ENCODE results near the gene TRAPPC5.

TRAPPC5 gene

GRCh38 chr19:7694499-7694898 lies 13.9 kb downstream of the TRAPPC5 start:
- ATAC-seq (ENCODE audit: low read depth) (peak; percentile 85), DNase-seq (ENCODE audit: low spot score in 2 of 2) (peak in 1 of 2 donors; percentile 48)
- H3K36me3 Mint-ChIP-seq = peaks cover 7% of the 10 kb centered on the region
- peaks cover 26% of the 10 kb centered on the region for H3K4me1 Mint-ChIP-seq
- peak overlapping the region; percentile 62 for H3K27ac Mint-ChIP-seq
- H3K4me3 Mint-ChIP-seq = peak overlapping the region; percentile 16
- H3K27me3 Mint-ChIP-seq = no peaks in the 10 kb centered on the region
- H3K9me3 Mint-ChIP-seq = no peaks in the 10 kb centered on the region

GRCh38 chr19:7697721-7698287 lies 17.2 kb downstream of the TRAPPC5 start:
- peaks cover 51% of the 10 kb centered on the region for H3K4me1 Mint-ChIP-seq
- DNase-seq (ENCODE audit: low spot score in 2 of 2) (no peak), ATAC-seq (ENCODE audit: low read depth) (no peak)
- no peaks in the 10 kb centered on the region for H3K9me3 Mint-ChIP-seq
- H3K36me3 Mint-ChIP-seq = peaks cover 8% of the 10 kb centered on the region
- H3K4me3 Mint-ChIP-seq = no peak overlapping the region
- H3K27ac Mint-ChIP-seq = no peak overlapping the region
- no peaks in the 10 kb centered on the region for H3K27me3 Mint-ChIP-seq

GRCh38 chr19:7698583-7698982 lies 17.9 kb downstream of the TRAPPC5 start:
- Mint-ChIP-seq H3K4me3 (peak overlapping the region; percentile 33), H3K9me3 (no peaks in the 10 kb centered on the region), H3K36me3 (peaks cover 8% of the 10 kb centered on the region), H3K4me1 (peaks cover 56% of the 10 kb centered on the region), H3K27me3 (no peaks in the 10 kb centered on the region), H3K27ac (peak overlapping the region; percentile 97)
- ATAC-seq (ENCODE audit: low read depth) (no peak), DNase-seq (ENCODE audit: low spot score in 2 of 2) (no peak)

- H3K27me3 Mint-ChIP-seq = no peaks in the 10 kb centered on the region
- no peaks in the 10 kb centered on the region for H3K9me3 Mint-ChIP-seq
- ATAC-seq (ENCODE audit: low read depth) (no peak), DNase-seq (ENCODE audit: low spot score in 2 of 2) (no peak)
- H3K27ac Mint-ChIP-seq = peak overlapping the region; percentile 97
- peaks cover 59% of the 10 kb centered on the region for H3K4me1 Mint-ChIP-seq
- H3K36me3 Mint-ChIP-seq = peaks cover 8% of the 10 kb centered on the region
- peak overlapping the region; percentile 33 for H3K4me3 Mint-ChIP-seq
Observed at GRCh38 chr19:7699003-7699402, 18.4 kb downstream of the TRAPPC5 start.

GRCh38 chr19:7699417-7700401 lies 19.1 kb downstream of the TRAPPC5 start:
- ATAC-seq (ENCODE audit: low read depth) = peak; percentile 17
- H3K27ac Mint-ChIP-seq = peak overlapping the region; percentile 97
- peak overlapping the region; percentile 72 for H3K4me3 Mint-ChIP-seq
- H3K9me3 Mint-ChIP-seq = no peaks in the 10 kb centered on the region
- DNase-seq (ENCODE audit: low spot score in 2 of 2) = no peak
- peaks cover 60% of the 10 kb centered on the region for H3K4me1 Mint-ChIP-seq
- no peaks in the 10 kb centered on the region for H3K27me3 Mint-ChIP-seq
- peaks cover 8% of the 10 kb centered on the region for H3K36me3 Mint-ChIP-seq

- Mint-ChIP-seq H3K4me3 (peak overlapping the region; percentile 64), H3K27ac (peak overlapping the region; percentile 97), H3K36me3 (peaks cover 8% of the 10 kb centered on the region), H3K27me3 (no peaks in the 10 kb centered on the region), H3K4me1 (peaks cover 62% of the 10 kb centered on the region), H3K9me3 (no peaks in the 10 kb centered on the region)
- DNase-seq (ENCODE audit: low spot score in 2 of 2) (no peak), ATAC-seq (ENCODE audit: low read depth) (no peak)
Observed at GRCh38 chr19:7701049-7701653, 20.5 kb downstream of the TRAPPC5 start.

GRCh38 chr19:7701654-7702457 lies 21.2 kb downstream of the TRAPPC5 start, which contains the start of gene FCER2:
FCER2 (minus strand) TSS chr19:7702131; CDS start chr19:7699760, 2,371 bp downstream.
- DNase-seq (ENCODE audit: low spot score in 2 of 2) (peak; percentile 55 to 66), ATAC-seq (ENCODE audit: low read depth) (peak; percentile 59)
- Mint-ChIP-seq H3K9me3 (no peaks in the 10 kb centered on the region), H3K27ac (peak within 1 kb of the TSS; percentile 97), H3K36me3 (peaks cover 5% of the 10 kb centered on the region), H3K4me1 (peaks cover 66% of the 10 kb centered on the region), H3K27me3 (no peaks in the 10 kb centered on the region), H3K4me3 (peak within 1 kb of the TSS; percentile 64)

- no peaks in the 10 kb centered on the region for H3K27me3 Mint-ChIP-seq
- peaks cover 69% of the 10 kb centered on the region for H3K4me1 Mint-ChIP-seq
- H3K27ac Mint-ChIP-seq = peak overlapping the region; percentile 97
- peaks cover 5% of the 10 kb centered on the region for H3K36me3 Mint-ChIP-seq
- H3K4me3 Mint-ChIP-seq = peak overlapping the region; percentile 44
- DNase-seq (ENCODE audit: low spot score in 2 of 2) (no peak), ATAC-seq (ENCODE audit: low read depth) (no peak)
- no peaks in the 10 kb centered on the region for H3K9me3 Mint-ChIP-seq
Observed at GRCh38 chr19:7703332-7703731, 22.7 kb downstream of the TRAPPC5 start.

- ATAC-seq (ENCODE audit: low read depth) = no peak
- DNase-seq (ENCODE audit: low spot score in 2 of 2) = no peak
- peak overlapping the region; percentile 25 for H3K4me3 Mint-ChIP-seq
- no peaks in the 10 kb centered on the region for H3K9me3 Mint-ChIP-seq
- peaks cover 3% of the 10 kb centered on the region for H3K36me3 Mint-ChIP-seq
- peaks cover 68% of the 10 kb centered on the region for H3K4me1 Mint-ChIP-seq
- H3K27ac Mint-ChIP-seq = peak overlapping the region; percentile 97
- H3K27me3 Mint-ChIP-seq = no peaks in the 10 kb centered on the region
Observed at GRCh38 chr19:7704280-7705060, 23.8 kb downstream of the TRAPPC5 start.

GRCh38 chr19:7705387-7706187 lies 25.0 kb downstream of the TRAPPC5 start:
- H3K9me3 Mint-ChIP-seq = no peaks in the 10 kb centered on the region
- ATAC-seq (ENCODE audit: low read depth) (peak; percentile 79), DNase-seq (ENCODE audit: low spot score in 2 of 2) (peak; percentile 72 to 86)
- peak overlapping the region; percentile 71 for H3K4me3 Mint-ChIP-seq
- H3K27me3 Mint-ChIP-seq = no peaks in the 10 kb centered on the region
- H3K27ac Mint-ChIP-seq = peak overlapping the region; percentile 97
- H3K36me3 Mint-ChIP-seq = no peaks in the 10 kb centered on the region
- peaks cover 64% of the 10 kb centered on the region for H3K4me1 Mint-ChIP-seq

GRCh38 chr19:7706188-7706954 lies 25.7 kb downstream of the TRAPPC5 start:
- DNase-seq (ENCODE audit: low spot score in 2 of 2) = no peak
- Mint-ChIP-seq H3K4me1 (peaks cover 63% of the 10 kb centered on the region), H3K36me3 (no peaks in the 10 kb centered on the region)

More at GRCh38 chr19:7706188-7706954, 25.7 kb downstream of the TRAPPC5 start:
- peak overlapping the region; percentile 97 for H3K27ac Mint-ChIP-seq
- H3K4me3 Mint-ChIP-seq = peak overlapping the region; percentile 71
- no peak for ATAC-seq (ENCODE audit: low read depth)
- no peaks in the 10 kb centered on the region for H3K9me3 Mint-ChIP-seq
- no peaks in the 10 kb centered on the region for H3K27me3 Mint-ChIP-seq

All from memory B cell (primary cell).